Breast epithelium (tissue), 3 donors: ENCODE results near the gene FAIM2.

Experiments used
- POLR2A ChIP-seq: fragments of 450-650 bp; IDR thresholded peaks from one replicate; pipeline ENCODE4 v1.6.1; 2016; ENCODE audit warnings: antibody characterized with exemption, mild to moderate bottlenecking, moderate library complexity
- POLR2AphosphoS5 ChIP-seq, 3 donors: sonication (generic); formaldehyde crosslinking; IDR thresholded peaks; one replicate each; pipeline ENCODE4 v1.6.1; 2017; ENCODE audit warnings: antibody characterized with exemption in 3 of 3
- TF ChIP-seq, protein P1 (sequence below), 3 donors: fragments of 450-650 bp; IDR thresholded peaks; one replicate each; pipeline ENCODE4 v1.5.1; 2016 to 2017; ENCODE audit warnings: antibody characterized with exemption in 3 of 3, mild to moderate bottlenecking in 3 of 3, moderate library complexity in 3 of 3

DNA sequence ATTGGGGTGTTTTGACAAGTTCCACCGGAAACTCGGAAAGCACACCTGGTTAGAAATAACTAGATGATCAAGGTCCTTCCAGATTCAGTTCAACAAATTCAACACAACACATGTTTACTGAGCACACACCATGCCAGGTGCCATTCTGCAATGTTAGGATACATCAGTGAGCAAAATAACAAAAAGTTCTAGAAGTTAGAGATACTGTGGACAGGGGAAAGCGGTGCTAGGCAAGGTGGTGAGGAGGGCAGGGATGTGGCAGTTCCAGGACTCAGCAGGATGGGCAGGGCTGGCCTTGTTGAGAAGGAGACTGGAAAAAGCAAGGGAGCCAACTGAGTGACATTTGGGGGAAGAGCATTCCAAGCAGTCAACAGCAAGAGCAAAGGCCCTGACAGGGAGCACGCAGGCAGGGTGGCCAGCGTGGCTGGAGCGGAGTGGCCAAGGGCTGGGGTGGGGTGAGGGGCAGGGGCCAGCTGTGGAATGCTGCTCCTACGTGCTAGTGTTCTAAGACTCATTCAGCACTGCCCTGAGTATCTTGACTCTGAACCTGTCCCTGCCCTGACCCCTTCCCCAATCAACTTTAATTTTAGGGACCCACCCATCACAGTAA lies 19.4 kb upstream of the FAIM2 start:
- TF ChIP-seq, protein P1, sequence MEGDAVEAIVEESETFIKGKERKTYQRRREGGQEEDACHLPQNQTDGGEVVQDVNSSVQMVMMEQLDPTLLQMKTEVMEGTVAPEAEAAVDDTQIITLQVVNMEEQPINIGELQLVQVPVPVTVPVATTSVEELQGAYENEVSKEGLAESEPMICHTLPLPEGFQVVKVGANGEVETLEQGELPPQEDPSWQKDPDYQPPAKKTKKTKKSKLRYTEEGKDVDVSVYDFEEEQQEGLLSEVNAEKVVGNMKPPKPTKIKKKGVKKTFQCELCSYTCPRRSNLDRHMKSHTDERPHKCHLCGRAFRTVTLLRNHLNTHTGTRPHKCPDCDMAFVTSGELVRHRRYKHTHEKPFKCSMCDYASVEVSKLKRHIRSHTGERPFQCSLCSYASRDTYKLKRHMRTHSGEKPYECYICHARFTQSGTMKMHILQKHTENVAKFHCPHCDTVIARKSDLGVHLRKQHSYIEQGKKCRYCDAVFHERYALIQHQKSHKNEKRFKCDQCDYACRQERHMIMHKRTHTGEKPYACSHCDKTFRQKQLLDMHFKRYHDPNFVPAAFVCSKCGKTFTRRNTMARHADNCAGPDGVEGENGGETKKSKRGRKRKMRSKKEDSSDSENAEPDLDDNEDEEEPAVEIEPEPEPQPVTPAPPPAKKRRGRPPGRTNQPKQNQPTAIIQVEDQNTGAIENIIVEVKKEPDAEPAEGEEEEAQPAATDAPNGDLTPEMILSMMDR (IDR thresholded peaks at IDR 0.05) = no peak
- TF ChIP-seq POLR2A (no peak), POLR2AphosphoS5 (IDR thresholded peaks at IDR 0.05) (no peak)
